ENCODE measurements around the gene MYO5B.

DNA sequence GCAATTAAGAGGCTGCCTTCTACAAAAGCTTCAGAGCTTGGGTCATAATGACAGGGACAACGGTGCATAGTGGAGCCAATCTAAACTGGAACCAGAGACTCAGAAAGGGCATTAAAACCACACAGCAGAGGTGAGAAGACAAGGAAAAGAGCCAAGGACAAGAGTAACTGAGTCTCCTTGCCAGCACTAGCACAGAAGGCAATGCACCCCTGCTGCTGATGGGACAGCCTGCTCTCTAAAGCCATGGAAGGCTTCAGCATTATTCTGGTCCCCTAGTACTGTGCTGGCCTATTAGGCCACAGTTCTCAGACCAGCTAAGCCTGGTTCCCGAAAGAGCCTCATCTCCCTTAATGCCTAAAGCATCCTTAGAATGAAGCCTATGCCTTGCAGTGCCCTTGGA is 15.5 kb downstream of the MYO5B start:
- TF ChIP-seq, protein P1, sequence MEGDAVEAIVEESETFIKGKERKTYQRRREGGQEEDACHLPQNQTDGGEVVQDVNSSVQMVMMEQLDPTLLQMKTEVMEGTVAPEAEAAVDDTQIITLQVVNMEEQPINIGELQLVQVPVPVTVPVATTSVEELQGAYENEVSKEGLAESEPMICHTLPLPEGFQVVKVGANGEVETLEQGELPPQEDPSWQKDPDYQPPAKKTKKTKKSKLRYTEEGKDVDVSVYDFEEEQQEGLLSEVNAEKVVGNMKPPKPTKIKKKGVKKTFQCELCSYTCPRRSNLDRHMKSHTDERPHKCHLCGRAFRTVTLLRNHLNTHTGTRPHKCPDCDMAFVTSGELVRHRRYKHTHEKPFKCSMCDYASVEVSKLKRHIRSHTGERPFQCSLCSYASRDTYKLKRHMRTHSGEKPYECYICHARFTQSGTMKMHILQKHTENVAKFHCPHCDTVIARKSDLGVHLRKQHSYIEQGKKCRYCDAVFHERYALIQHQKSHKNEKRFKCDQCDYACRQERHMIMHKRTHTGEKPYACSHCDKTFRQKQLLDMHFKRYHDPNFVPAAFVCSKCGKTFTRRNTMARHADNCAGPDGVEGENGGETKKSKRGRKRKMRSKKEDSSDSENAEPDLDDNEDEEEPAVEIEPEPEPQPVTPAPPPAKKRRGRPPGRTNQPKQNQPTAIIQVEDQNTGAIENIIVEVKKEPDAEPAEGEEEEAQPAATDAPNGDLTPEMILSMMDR (IDR thresholded peaks at IDR 0.05; ENCODE audit: poor library complexity) = no peak
- TF ChIP-seq EZH2phosphoT487 (IDR thresholded peaks at IDR 0.05; ENCODE audit: low read depth, severe bottlenecking, unreplicated experiment) = no peak

Data from hepatocyte (in vitro differentiated cells).